HG03565 (cell line): Measurements from ENCODE around the gene GALK1.
"Not testable (repeated sequence)": the region's sequence is repeated elsewhere in the genome, so short reads cannot be mapped to it uniquely, and the experiment has no call there.

Source experiments
- ATAC-seq: cut with Tn5 transposase; IDR thresholded peaks from one replicate; pipeline ENCODE4 v1.9.1; 2021; ENCODE audit warnings: mild to moderate bottlenecking, moderate library complexity; ENCODE audit not compliant: unreplicated experiment

GALK1 gene

GRCh38 chr17:75767881-75768280 is 2.9 kb upstream of the GALK1 start:
- no peak for ATAC-seq

- no peak for ATAC-seq
Observed at GRCh38 chr17:75765981-75766380, 989 bp upstream of the GALK1 start.

GRCh38 chr17:75764417-75764710 is 628 bp downstream of the GALK1 start:
- ATAC-seq, result no peak

GRCh38 chr17:75763613-75764416 is 1.2 kb downstream of the GALK1 start:
- ATAC-seq, result no peak

- ATAC-seq, result no peak
Observed at GRCh38 chr17:75763269-75763607, 1.8 kb downstream of the GALK1 start.

GRCh38 chr17:75762513-75763268 is 2.3 kb downstream of the GALK1 start:
- ATAC-seq, result no peak

- ATAC-seq, result not testable (repeated sequence)
Observed at GRCh38 chr17:75759978-75760640, 4.9 kb downstream of the GALK1 start.

GRCh38 chr17:75759457-75759856 is 5.5 kb downstream of the GALK1 start:
- ATAC-seq, result no peak

GRCh38 chr17:75758131-75758905 is 6.7 kb downstream of the GALK1 start:
- ATAC-seq, result no peak

GRCh38 chr17:75757086-75757681 is 7.8 kb downstream of the GALK1 start:
- no peak for ATAC-seq

- ATAC-seq, result no peak
Observed at GRCh38 chr17:75756451-75757085, 8.4 kb downstream of the GALK1 start.

- no peak for ATAC-seq
Observed at GRCh38 chr17:75755990-75756389, 9.0 kb downstream of the GALK1 start.

- no peak for ATAC-seq
Observed at GRCh38 chr17:75755205-75755901, 9.6 kb downstream of the GALK1 start.

- ATAC-seq, result no peak
Observed at GRCh38 chr17:75754378-75755204, 10.4 kb downstream of the GALK1 start.

GRCh38 chr17:75753514-75754377 is 11.2 kb downstream of the GALK1 start:
- no peak for ATAC-seq

GRCh38 chr17:75752802-75753513 is 12.0 kb downstream of the GALK1 start:
- no peak for ATAC-seq

- ATAC-seq, result no peak
Observed at GRCh38 chr17:75752405-75752709, 12.6 kb downstream of the GALK1 start.
